ENCODE data around the gene GLI2. TPM values are rescaled to one million over a fixed set of nuclear protein-coding genes. Genes with fewer than 3 reads are reported as not detected.

The GLI2 gene
- total RNA-seq, 1 donor from 2014 or later: 0.09 TPM

- H3K4me1 Mint-ChIP-seq: peaks cover 14% of the 10 kb centered on the region
- H3K4me3 Mint-ChIP-seq: peak overlapping the region; percentile 70
- no peak for DNase-seq
- H3K27me3 Mint-ChIP-seq: peaks cover 71% of the 10 kb centered on the region
- H3K9me3 Mint-ChIP-seq: no peaks in the 10 kb centered on the region
- H3K27ac Mint-ChIP-seq: no peak overlapping the region
- intact Hi-C loops (cut with micrococcal nuclease): no loop called here
- no peaks in the 10 kb centered on the region for H3K36me3 Mint-ChIP-seq (ENCODE audit: low read depth)
Observed at GRCh38 chr2:120737340-120738101, 1.9 kb downstream of the GLI2 start.

- H3K36me3 Mint-ChIP-seq (ENCODE audit: low read depth): no peaks in the 10 kb centered on the region
- H3K4me1 Mint-ChIP-seq: peaks cover 8% of the 10 kb centered on the region
- no peak overlapping the region for H3K27ac Mint-ChIP-seq
- H3K27me3 Mint-ChIP-seq: peaks cover 73% of the 10 kb centered on the region
- intact Hi-C loops (cut with micrococcal nuclease): no loop called here
- H3K4me3 Mint-ChIP-seq: no peak overlapping the region
- no peaks in the 10 kb centered on the region for H3K9me3 Mint-ChIP-seq
- no peak for DNase-seq
Observed at GRCh38 chr2:120738117-120738516, 2.4 kb downstream of the GLI2 start.

GRCh38 chr2:120738786-120739437 is 3.2 kb downstream of the GLI2 start:
- Mint-ChIP-seq H3K9me3 (no peaks in the 10 kb centered on the region), H3K27ac (no peak overlapping the region), H3K4me3 (no peak overlapping the region), H3K36me3 (ENCODE audit: low read depth) (no peaks in the 10 kb centered on the region), H3K27me3 (peaks cover 70% of the 10 kb centered on the region), H3K4me1 (peaks cover 5% of the 10 kb centered on the region)
- intact Hi-C loops (cut with micrococcal nuclease): no loop called here
- DNase-seq: no peak

GRCh38 chr2:120739438-120740090 is 3.9 kb downstream of the GLI2 start:
- H3K36me3 Mint-ChIP-seq (ENCODE audit: low read depth): no peaks in the 10 kb centered on the region
- peaks cover 5% of the 10 kb centered on the region for H3K4me1 Mint-ChIP-seq
- intact Hi-C loops (cut with micrococcal nuclease): no loop called here
- no peaks in the 10 kb centered on the region for H3K9me3 Mint-ChIP-seq
- no peak overlapping the region for H3K27ac Mint-ChIP-seq
- H3K27me3 Mint-ChIP-seq: peaks cover 73% of the 10 kb centered on the region
- H3K4me3 Mint-ChIP-seq: no peak overlapping the region
- DNase-seq: no peak

- Mint-ChIP-seq H3K9me3 (no peaks in the 10 kb centered on the region), H3K4me3 (no peak overlapping the region), H3K4me1 (peaks cover 5% of the 10 kb centered on the region), H3K36me3 (ENCODE audit: low read depth) (no peaks in the 10 kb centered on the region), H3K27me3 (peaks cover 75% of the 10 kb centered on the region), H3K27ac (no peak overlapping the region)
- intact Hi-C loops (cut with micrococcal nuclease): no loop called here
- no peak for DNase-seq
Observed at GRCh38 chr2:120740375-120740764, 4.7 kb downstream of the GLI2 start.

GRCh38 chr2:120740765-120741524 is 5.3 kb downstream of the GLI2 start:
- intact Hi-C loops (cut with micrococcal nuclease): no loop called here
- no peaks in the 10 kb centered on the region for H3K36me3 Mint-ChIP-seq (ENCODE audit: low read depth)
- H3K27me3 Mint-ChIP-seq: peaks cover 76% of the 10 kb centered on the region
- no peak overlapping the region for H3K27ac Mint-ChIP-seq
- H3K9me3 Mint-ChIP-seq: no peaks in the 10 kb centered on the region
- H3K4me3 Mint-ChIP-seq: no peak overlapping the region
- H3K4me1 Mint-ChIP-seq: peaks cover 5% of the 10 kb centered on the region
- DNase-seq: no peak

- H3K4me1 Mint-ChIP-seq: peaks cover 3% of the 10 kb centered on the region
- DNase-seq: no peak
- peaks cover 73% of the 10 kb centered on the region for H3K27me3 Mint-ChIP-seq
- no peak overlapping the region for H3K4me3 Mint-ChIP-seq
- intact Hi-C loops (cut with micrococcal nuclease): no loop called here
- no peaks in the 10 kb centered on the region for H3K9me3 Mint-ChIP-seq
- H3K36me3 Mint-ChIP-seq (ENCODE audit: low read depth): no peaks in the 10 kb centered on the region
- H3K27ac Mint-ChIP-seq: no peak overlapping the region
Observed at GRCh38 chr2:120741571-120742561, 6.2 kb downstream of the GLI2 start.

GRCh38 chr2:120743657-120744056 is 8.0 kb downstream of the GLI2 start:
- Mint-ChIP-seq H3K36me3 (ENCODE audit: low read depth) (no peaks in the 10 kb centered on the region), H3K27ac (no peak overlapping the region), H3K9me3 (no peaks in the 10 kb centered on the region), H3K4me3 (no peak overlapping the region), H3K27me3 (peaks cover 57% of the 10 kb centered on the region), H3K4me1 (peaks cover 2% of the 10 kb centered on the region)
- intact Hi-C loops (cut with micrococcal nuclease): no loop called here
- no peak for DNase-seq

GRCh38 chr2:120744817-120745216 is 9.1 kb downstream of the GLI2 start:
- no peak for DNase-seq
- intact Hi-C loops (cut with micrococcal nuclease): no loop called here

GRCh38 chr2:120745420-120746111 is 9.9 kb downstream of the GLI2 start:
- Mint-ChIP-seq H3K27me3 (peaks cover 40% of the 10 kb centered on the region), H3K9me3 (no peaks in the 10 kb centered on the region), H3K4me3 (no peak overlapping the region), H3K36me3 (ENCODE audit: low read depth) (no peaks in the 10 kb centered on the region), H3K4me1 (peaks cover 2% of the 10 kb centered on the region), H3K27ac (no peak overlapping the region)
- DNase-seq: no peak
- intact Hi-C loops (cut with micrococcal nuclease): no loop called here

More at GRCh38 chr2:120744817-120745216, 9.1 kb downstream of the GLI2 start:
- peaks cover 45% of the 10 kb centered on the region for H3K27me3 Mint-ChIP-seq
- no peak overlapping the region for H3K27ac Mint-ChIP-seq
- peaks cover 2% of the 10 kb centered on the region for H3K4me1 Mint-ChIP-seq
- no peaks in the 10 kb centered on the region for H3K36me3 Mint-ChIP-seq (ENCODE audit: low read depth)
- no peaks in the 10 kb centered on the region for H3K9me3 Mint-ChIP-seq
- no peak overlapping the region for H3K4me3 Mint-ChIP-seq

GRCh38 chr2:120746144-120746543 is 10.5 kb downstream of the GLI2 start:
- H3K27ac Mint-ChIP-seq: no peak overlapping the region
- H3K27me3 Mint-ChIP-seq: peaks cover 34% of the 10 kb centered on the region
- no peak for DNase-seq

GRCh38 chr2:120747281-120747680 is 11.6 kb downstream of the GLI2 start:
- peaks cover 29% of the 10 kb centered on the region for H3K27me3 Mint-ChIP-seq
- H3K27ac Mint-ChIP-seq: no peak overlapping the region
- DNase-seq: no peak
- intact Hi-C loops (cut with micrococcal nuclease): no loop called here
- H3K4me1 Mint-ChIP-seq: no peaks in the 10 kb centered on the region
- H3K4me3 Mint-ChIP-seq: no peak overlapping the region
- no peaks in the 10 kb centered on the region for H3K9me3 Mint-ChIP-seq
- no peaks in the 10 kb centered on the region for H3K36me3 Mint-ChIP-seq (ENCODE audit: low read depth)

More at GRCh38 chr2:120746144-120746543, 10.5 kb downstream of the GLI2 start:
- Mint-ChIP-seq H3K9me3 (no peaks in the 10 kb centered on the region), H3K4me3 (no peak overlapping the region), H3K36me3 (ENCODE audit: low read depth) (no peaks in the 10 kb centered on the region), H3K4me1 (peaks cover 2% of the 10 kb centered on the region)
- intact Hi-C loops (cut with micrococcal nuclease): no loop called here
